Measurements from ENCODE around the gene APLP2. TPM values are rescaled to one million over a fixed set of nuclear protein-coding genes. Genes with fewer than 3 reads are reported as not detected.
"Not testable (repeated sequence)": the region's sequence is repeated elsewhere in the genome, so short reads cannot be mapped to it uniquely, and the experiment has no call there.

Gene APLP2
- total and polyA plus RNA-seq, 4 donors, result 219 to 414 (median 386) TPM

GRCh38 chr11:130164221-130164570 is 94.5 kb downstream of the APLP2 start:
- H3K27me3 ChIP-seq (ENCODE audit: control insufficient read depth in 1 of 2, insufficient read depth in 2 of 2, low read length in 1 of 2), result no peaks in the 10 kb centered on the region
- no peak for ATAC-seq (ENCODE audit: low FRiP score)
- WGBS, 2 donors, result 86 to 93% methylated on average over 2 of the region's 2 CpGs

GRCh38 chr11:130165601-130166456 is 96.1 kb downstream of the APLP2 start:
- ATAC-seq (ENCODE audit: low FRiP score), result no peak
- no peak overlapping the region for H3K27ac ChIP-seq (ENCODE audit: low read depth in 1 of 2, low read length in 2 of 2)
- H3K4me3 ChIP-seq (ENCODE audit: low read length in 2 of 2), result no peak overlapping the region

More at GRCh38 chr11:130164221-130164570, 94.5 kb downstream of the APLP2 start:
- DNase-seq, result no peak
- Histone ChIP-seq H3K36me3 (ENCODE audit: control insufficient read depth in 1 of 2, insufficient read depth in 2 of 2, low read length in 1 of 2) (no peaks in the 10 kb centered on the region), H3K9me3 (ENCODE audit: control insufficient read depth, low read length) (no peaks in the 10 kb centered on the region), H3K4me3 (ENCODE audit: low read length in 2 of 2) (no peak overlapping the region), H3K27ac (ENCODE audit: low read depth in 1 of 2, low read length in 2 of 2) (no peak overlapping the region), H3K4me1 (ENCODE audit: control insufficient read depth in 1 of 2, insufficient read depth in 2 of 2, low read length in 2 of 2) (no peaks in the 10 kb centered on the region)
- intact Hi-C loops (cut with DNase I), result no loop called here

GRCh38 chr11:130166457-130166784 is 96.7 kb downstream of the APLP2 start:
- ATAC-seq (ENCODE audit: low FRiP score), result no peak

More at GRCh38 chr11:130165601-130166456, 96.1 kb downstream of the APLP2 start:
- no peak for DNase-seq
- Histone ChIP-seq H3K27me3 (ENCODE audit: control insufficient read depth in 1 of 2, insufficient read depth in 2 of 2, low read length in 1 of 2) (no peaks in the 10 kb centered on the region), H3K9me3 (ENCODE audit: control insufficient read depth, low read length) (no peaks in the 10 kb centered on the region), H3K4me1 (ENCODE audit: control insufficient read depth in 1 of 2, insufficient read depth in 2 of 2, low read length in 2 of 2) (no peaks in the 10 kb centered on the region), H3K36me3 (ENCODE audit: control insufficient read depth in 1 of 2, insufficient read depth in 2 of 2, low read length in 1 of 2) (no peaks in the 10 kb centered on the region)
- WGBS, 2 donors, result 83 to 87% methylated on average over 9 of the region's 9 CpGs
- intact Hi-C loops (cut with DNase I), result no loop called here

GRCh38 chr11:130167146-130167545 is 97.5 kb downstream of the APLP2 start:
- no peaks in the 10 kb centered on the region for H3K9me3 ChIP-seq (ENCODE audit: control insufficient read depth, low read length)
- 76 to 93% methylated on average over 3 of the region's 3 CpGs for WGBS, 2 donors
- ATAC-seq (ENCODE audit: low FRiP score), result no peak
- intact Hi-C loops (cut with DNase I), result no loop called here
- H3K36me3 ChIP-seq (ENCODE audit: control insufficient read depth in 1 of 2, insufficient read depth in 2 of 2, low read length in 1 of 2), result no peaks in the 10 kb centered on the region
- H3K27ac ChIP-seq (ENCODE audit: low read depth in 1 of 2, low read length in 2 of 2), result no peak overlapping the region
- no peak for DNase-seq
- H3K27me3 ChIP-seq (ENCODE audit: control insufficient read depth in 1 of 2, insufficient read depth in 2 of 2, low read length in 1 of 2), result no peaks in the 10 kb centered on the region
- no peaks in the 10 kb centered on the region for H3K4me1 ChIP-seq (ENCODE audit: control insufficient read depth in 1 of 2, insufficient read depth in 2 of 2, low read length in 2 of 2)
- no peak overlapping the region for H3K4me3 ChIP-seq (ENCODE audit: low read length in 2 of 2)

More at GRCh38 chr11:130166457-130166784, 96.7 kb downstream of the APLP2 start:
- Histone ChIP-seq H3K36me3 (ENCODE audit: control insufficient read depth in 1 of 2, insufficient read depth in 2 of 2, low read length in 1 of 2) (no peaks in the 10 kb centered on the region), H3K27ac (ENCODE audit: low read depth in 1 of 2, low read length in 2 of 2) (no peak overlapping the region), H3K4me3 (ENCODE audit: low read length in 2 of 2) (no peak overlapping the region), H3K27me3 (ENCODE audit: control insufficient read depth in 1 of 2, insufficient read depth in 2 of 2, low read length in 1 of 2) (no peaks in the 10 kb centered on the region), H3K4me1 (ENCODE audit: control insufficient read depth in 1 of 2, insufficient read depth in 2 of 2, low read length in 2 of 2) (no peaks in the 10 kb centered on the region), H3K9me3 (ENCODE audit: control insufficient read depth, low read length) (no peaks in the 10 kb centered on the region)
- intact Hi-C loops (cut with DNase I), result no loop called here
- DNase-seq, result no peak
- 71 to 74% methylated on average over 4 of the region's 4 CpGs for WGBS, 2 donors

DNA sequence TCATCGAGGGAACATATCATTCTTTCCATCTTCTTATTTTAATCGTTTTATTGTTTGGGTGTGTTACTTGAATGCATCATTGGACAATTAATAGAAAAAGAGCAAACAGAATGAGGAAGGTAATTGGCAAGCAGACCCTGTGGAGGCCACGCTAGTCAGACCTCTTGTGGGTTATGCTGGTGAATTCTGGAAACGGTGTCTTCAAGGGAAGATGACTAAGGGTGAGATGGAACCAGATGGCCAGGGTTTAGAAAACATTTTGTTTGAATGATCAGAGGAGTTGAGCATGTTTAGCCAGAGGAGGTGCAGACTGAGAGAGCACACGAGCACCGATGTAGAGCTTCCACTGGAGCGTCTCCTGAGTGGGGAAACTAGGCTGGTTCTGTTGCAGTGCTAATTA is 98.4 kb downstream of the APLP2 start:
- no peaks in the 10 kb centered on the region for H3K4me1 ChIP-seq (ENCODE audit: control insufficient read depth in 1 of 2, insufficient read depth in 2 of 2, low read length in 2 of 2)
- no peaks in the 10 kb centered on the region for H3K27me3 ChIP-seq (ENCODE audit: control insufficient read depth in 1 of 2, insufficient read depth in 2 of 2, low read length in 1 of 2)
- no peaks in the 10 kb centered on the region for H3K36me3 ChIP-seq (ENCODE audit: control insufficient read depth in 1 of 2, insufficient read depth in 2 of 2, low read length in 1 of 2)
- no peaks in the 10 kb centered on the region for H3K9me3 ChIP-seq (ENCODE audit: control insufficient read depth, low read length)
- 86 to 87% methylated on average over 7 of the region's 7 CpGs for WGBS, 2 donors
- H3K27ac ChIP-seq (ENCODE audit: low read depth in 1 of 2, low read length in 2 of 2), result no peak overlapping the region
- intact Hi-C loops (cut with DNase I), result no loop called here
- ATAC-seq (ENCODE audit: low FRiP score) (no peak), DNase-seq (no peak)
- H3K4me3 ChIP-seq (ENCODE audit: low read length in 2 of 2), result no peak overlapping the region

DNA sequence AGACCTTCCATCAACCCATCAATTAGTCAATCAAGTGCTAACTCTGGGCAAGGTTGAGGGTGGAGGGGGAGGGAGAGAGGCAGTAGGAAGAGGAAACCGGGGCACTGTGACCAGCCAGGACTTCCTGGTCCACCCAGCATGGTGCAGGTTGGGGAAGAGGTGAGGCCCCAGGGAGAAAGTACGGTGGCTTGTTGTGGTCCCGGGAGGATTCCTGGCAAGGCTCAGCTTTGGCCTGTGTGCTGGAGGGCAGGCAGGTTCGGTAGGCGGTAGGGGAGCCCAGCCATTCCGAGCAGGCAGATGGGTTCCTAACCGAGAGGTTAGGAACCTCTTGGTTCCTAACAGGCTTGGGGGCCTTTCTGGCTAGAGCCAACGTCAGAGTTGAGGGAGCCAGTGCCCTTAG is 100.7 kb downstream of the APLP2 start:
- no peak overlapping the region for H3K4me3 ChIP-seq (ENCODE audit: low read length in 2 of 2)
- ATAC-seq (ENCODE audit: low FRiP score) (no peak), DNase-seq (no peak)
- H3K27ac ChIP-seq (ENCODE audit: low read depth in 1 of 2, low read length in 2 of 2), result no peak overlapping the region
- WGBS, 2 donors, result 62 to 78% methylated on average over 8 of the region's 8 CpGs
- intact Hi-C loops (cut with DNase I), result no loop called here
- peaks cover 4% of the 10 kb centered on the region for H3K9me3 ChIP-seq (ENCODE audit: control insufficient read depth, low read length)
- no peaks in the 10 kb centered on the region for H3K4me1 ChIP-seq (ENCODE audit: control insufficient read depth in 1 of 2, insufficient read depth in 2 of 2, low read length in 2 of 2)
- H3K36me3 ChIP-seq (ENCODE audit: control insufficient read depth in 1 of 2, insufficient read depth in 2 of 2, low read length in 1 of 2), result no peaks in the 10 kb centered on the region
- H3K27me3 ChIP-seq (ENCODE audit: control insufficient read depth in 1 of 2, insufficient read depth in 2 of 2, low read length in 1 of 2), result no peaks in the 10 kb centered on the region

DNA sequence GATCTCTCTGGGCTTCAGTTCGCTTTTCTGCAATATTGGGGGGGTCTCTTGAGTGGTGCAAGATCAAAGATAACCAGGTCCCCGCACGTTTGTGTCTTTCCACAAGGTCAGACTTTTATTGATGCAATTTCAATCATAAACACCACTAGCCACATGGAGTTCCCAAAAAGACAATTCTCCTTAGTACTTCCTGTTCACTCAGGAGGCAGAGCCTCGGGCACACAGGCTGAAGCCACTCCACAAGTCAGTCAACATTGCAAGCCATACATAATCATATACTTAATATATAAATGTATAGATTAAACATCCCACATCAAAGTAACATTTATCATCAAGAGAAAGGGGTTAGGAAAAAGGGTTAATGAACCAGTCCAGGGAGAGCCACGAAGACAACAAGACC is 101.8 kb downstream of the APLP2 start:
- Histone ChIP-seq H3K4me1 (ENCODE audit: control insufficient read depth in 1 of 2, insufficient read depth in 2 of 2, low read length in 2 of 2) (no peaks in the 10 kb centered on the region), H3K9me3 (ENCODE audit: control insufficient read depth, low read length) (peaks cover 5% of the 10 kb centered on the region), H3K27ac (ENCODE audit: low read depth in 1 of 2, low read length in 2 of 2) (no peak overlapping the region), H3K36me3 (ENCODE audit: control insufficient read depth in 1 of 2, insufficient read depth in 2 of 2, low read length in 1 of 2) (no peaks in the 10 kb centered on the region), H3K27me3 (ENCODE audit: control insufficient read depth in 1 of 2, insufficient read depth in 2 of 2, low read length in 1 of 2) (no peaks in the 10 kb centered on the region), H3K4me3 (ENCODE audit: low read length in 2 of 2) (no peak overlapping the region)
- DNase-seq (no peak), ATAC-seq (ENCODE audit: low FRiP score) (no peak)
- WGBS, 2 donors, result 42 to 46% methylated on average over 5 of the region's 5 CpGs
- intact Hi-C loops (cut with DNase I), result no loop called here

DNA sequence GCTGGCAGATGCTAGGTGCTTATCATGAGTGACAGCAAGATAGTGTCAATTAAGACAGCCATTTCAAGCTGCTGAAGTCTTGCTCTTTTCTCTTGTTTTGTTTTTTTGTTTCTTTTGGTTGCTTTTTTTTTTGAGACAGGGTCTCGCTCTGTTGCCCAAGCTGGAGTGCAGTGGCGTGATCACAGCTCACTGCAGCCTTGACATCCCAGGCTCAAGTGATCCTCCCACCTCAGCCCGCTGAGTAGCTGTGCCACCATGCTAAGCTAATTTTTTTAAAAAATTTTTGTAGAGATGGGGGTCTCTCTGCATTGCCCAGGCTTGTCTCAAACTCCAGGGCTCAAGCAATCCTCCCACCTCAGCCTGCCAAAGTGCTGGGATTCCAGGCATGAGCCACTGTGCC is 102.3 kb downstream of the APLP2 start:
- H3K36me3 ChIP-seq (ENCODE audit: control insufficient read depth in 1 of 2, insufficient read depth in 2 of 2, low read length in 1 of 2); H3K27ac ChIP-seq (ENCODE audit: low read depth in 1 of 2, low read length in 2 of 2); H3K9me3 ChIP-seq (ENCODE audit: control insufficient read depth, low read length); intact Hi-C loops (cut with DNase I); ATAC-seq (ENCODE audit: low FRiP score); H3K4me1 ChIP-seq (ENCODE audit: control insufficient read depth in 1 of 2, insufficient read depth in 2 of 2, low read length in 2 of 2); H3K27me3 ChIP-seq (ENCODE audit: control insufficient read depth in 1 of 2, insufficient read depth in 2 of 2, low read length in 1 of 2); DNase-seq; H3K4me3 ChIP-seq (ENCODE audit: low read length in 2 of 2): not testable (repeated sequence)
- WGBS, 2 donors, result 56 to 79% methylated on average over 3 of the region's 3 CpGs

DNA sequence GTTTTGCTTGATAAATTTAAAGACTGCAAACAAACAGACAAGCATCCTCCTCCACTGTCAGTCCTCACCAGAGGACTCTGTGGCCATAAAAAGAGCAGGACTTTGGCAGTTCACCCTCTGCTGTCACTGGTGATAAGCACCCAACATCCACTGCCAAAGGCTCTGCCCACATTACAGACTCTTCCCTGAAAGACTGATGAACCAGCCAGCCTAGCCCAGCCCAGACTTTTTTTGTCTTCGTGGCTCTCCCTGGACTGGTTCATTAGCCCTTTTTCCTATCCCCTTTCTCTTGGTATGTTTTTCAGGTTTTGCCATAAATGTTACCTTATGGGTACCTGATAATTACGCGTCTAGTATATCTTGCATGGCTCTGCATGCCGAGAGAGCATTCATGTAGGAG is 104.9 kb downstream of the APLP2 start:
- Histone ChIP-seq H3K4me1 (ENCODE audit: control insufficient read depth in 1 of 2, insufficient read depth in 2 of 2, low read length in 2 of 2) (no peaks in the 10 kb centered on the region), H3K36me3 (ENCODE audit: control insufficient read depth in 1 of 2, insufficient read depth in 2 of 2, low read length in 1 of 2) (no peaks in the 10 kb centered on the region), H3K27me3 (ENCODE audit: control insufficient read depth in 1 of 2, insufficient read depth in 2 of 2, low read length in 1 of 2) (no peaks in the 10 kb centered on the region), H3K9me3 (ENCODE audit: control insufficient read depth, low read length) (peaks cover 5% of the 10 kb centered on the region), H3K27ac (ENCODE audit: low read depth in 1 of 2, low read length in 2 of 2) (no peak overlapping the region), H3K4me3 (ENCODE audit: low read length in 2 of 2) (no peak overlapping the region)
- ATAC-seq (ENCODE audit: low FRiP score), result no peak
- intact Hi-C loops (cut with DNase I), result no loop called here
- no peak for DNase-seq
- 94 to 96% methylated on average over 4 of the region's 4 CpGs for WGBS, 2 donors

All from aorta (tissue), 5 donors.